ENCODE results near the gene IQGAP1.

Gene IQGAP1

DNA sequence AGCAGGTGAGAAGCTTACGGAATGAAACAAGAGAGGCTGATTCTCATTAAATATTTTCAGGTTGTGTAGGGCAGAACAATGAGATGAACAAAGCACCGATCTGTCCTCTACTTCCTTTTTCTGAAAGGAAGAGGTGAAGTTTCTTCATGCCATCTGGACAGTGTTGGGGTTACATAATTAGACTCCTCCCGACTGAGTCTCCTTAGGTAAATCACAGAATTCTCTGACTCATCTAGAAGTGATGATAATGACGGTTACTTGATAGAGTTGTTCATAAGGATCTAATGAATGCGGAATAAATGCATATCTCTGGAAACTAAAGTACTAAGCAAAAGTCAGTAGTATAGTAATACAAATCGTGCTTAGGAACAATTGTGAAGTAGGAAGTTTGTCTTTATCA is 162.9 kb downstream of the IQGAP1 start:
- no peak overlapping the region for H3K4me3 ChIP-seq (ENCODE audit: low read length)
- DNase-seq (ENCODE audit: low read depth): peak; percentile 38
- TF ChIP-seq, protein P1, sequence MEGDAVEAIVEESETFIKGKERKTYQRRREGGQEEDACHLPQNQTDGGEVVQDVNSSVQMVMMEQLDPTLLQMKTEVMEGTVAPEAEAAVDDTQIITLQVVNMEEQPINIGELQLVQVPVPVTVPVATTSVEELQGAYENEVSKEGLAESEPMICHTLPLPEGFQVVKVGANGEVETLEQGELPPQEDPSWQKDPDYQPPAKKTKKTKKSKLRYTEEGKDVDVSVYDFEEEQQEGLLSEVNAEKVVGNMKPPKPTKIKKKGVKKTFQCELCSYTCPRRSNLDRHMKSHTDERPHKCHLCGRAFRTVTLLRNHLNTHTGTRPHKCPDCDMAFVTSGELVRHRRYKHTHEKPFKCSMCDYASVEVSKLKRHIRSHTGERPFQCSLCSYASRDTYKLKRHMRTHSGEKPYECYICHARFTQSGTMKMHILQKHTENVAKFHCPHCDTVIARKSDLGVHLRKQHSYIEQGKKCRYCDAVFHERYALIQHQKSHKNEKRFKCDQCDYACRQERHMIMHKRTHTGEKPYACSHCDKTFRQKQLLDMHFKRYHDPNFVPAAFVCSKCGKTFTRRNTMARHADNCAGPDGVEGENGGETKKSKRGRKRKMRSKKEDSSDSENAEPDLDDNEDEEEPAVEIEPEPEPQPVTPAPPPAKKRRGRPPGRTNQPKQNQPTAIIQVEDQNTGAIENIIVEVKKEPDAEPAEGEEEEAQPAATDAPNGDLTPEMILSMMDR (conservative IDR thresholded peaks at IDR 0.05; ENCODE audit: low read length): no peak
